Measurements from ENCODE around the gene NAGS. TPM values are rescaled to one million over a fixed set of nuclear protein-coding genes. Genes with fewer than 3 reads are reported as not detected.
A peak's percentile ranks its signal among the peaks of the same experiment; 100 is the strongest.
"Not testable (repeated sequence)": the region's sequence is repeated elsewhere in the genome, so short reads cannot be mapped to it uniquely, and the experiment has no call there.

The NAGS gene
- total RNA-seq (2022) (0.88 and 1.6 TPM in 2 replicates), Bru-seq, nascent RNA (percentile 37 among the genes with signal in this experiment), BruChase-seq, experiment 1, labeled RNA remaining after a 6-hour chase (percentile 22 among the genes with signal in this experiment), BruChase-seq, experiment 2, labeled RNA remaining after a 2-hour chase (percentile 31 among the genes with signal in this experiment)
- long read RNA-seq, partial matches to known transcripts = 1 of 2 reads
- long read RNA-seq, other reads (novel, unspliced or antisense) = 1 of 2 reads

DNA sequence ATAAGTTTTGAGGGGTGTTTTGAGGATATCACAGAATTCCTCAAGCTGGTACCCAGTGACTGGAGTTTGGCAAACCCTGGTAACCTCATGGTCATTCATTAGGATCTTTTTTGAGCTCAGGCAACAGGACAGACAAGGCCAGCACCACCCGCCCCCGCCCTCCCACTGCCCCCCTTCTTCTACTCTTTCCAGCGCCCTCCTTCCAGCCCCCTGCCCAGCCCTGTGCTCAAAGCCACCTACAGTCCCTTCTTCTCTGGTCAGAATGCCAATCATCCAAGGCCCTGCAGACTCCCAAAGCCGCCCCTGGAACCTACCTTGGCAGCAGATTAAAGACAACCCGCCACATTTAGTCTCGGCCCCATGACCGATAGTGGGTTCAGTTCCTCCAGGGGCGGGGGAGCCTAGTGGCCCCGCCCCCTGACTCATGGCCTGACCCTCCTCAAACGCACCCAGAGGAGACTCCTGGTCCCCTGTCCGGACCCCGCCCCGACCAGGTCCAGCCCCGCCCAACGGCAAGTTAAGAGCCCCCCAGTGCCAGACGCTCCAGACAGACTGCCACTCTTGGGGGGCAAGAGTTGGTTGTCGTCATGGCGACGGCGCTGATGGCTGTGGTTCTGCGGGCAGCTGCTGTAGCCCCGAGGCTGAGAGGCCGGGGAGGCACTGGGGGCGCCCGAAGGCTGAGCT lies at the start of gene NAGS:
NAGS (plus strand) TSS at position 546 of the 684 bp plus-strand sequence; CDS start at position 588, 42 bp downstream.
- Mint-ChIP-seq H3K36me3 (ENCODE audit: insufficient read depth, unreplicated experiment) (peaks cover 9% of the 10 kb centered on the region), H3K4me1 (ENCODE audit: insufficient read depth, unreplicated experiment) (peaks cover 14% of the 10 kb centered on the region), H3K4me3 (ENCODE audit: unreplicated experiment) (no peak within 1 kb of the TSS), H3K27me3 (ENCODE audit: insufficient read depth, unreplicated experiment) (no peaks in the 10 kb centered on the region), H3K27ac (ENCODE audit: low read depth, unreplicated experiment) (no peak within 1 kb of the TSS), H3K9me3 (ENCODE audit: unreplicated experiment) (no peaks in the 10 kb centered on the region)
- ChIA-PET CTCF (interaction anchor here (0.6 to 1.3 kb wide), 3 partner anchors 9 to 94 kb away, joined by 3 to 6 read pairs (median 4); no protein-coding TSS in a partner anchor), POLR2A (no interaction called here)
- BruUV-seq (replicated peaks) = no TSS peak
- TF ChIP-seq, protein P1, sequence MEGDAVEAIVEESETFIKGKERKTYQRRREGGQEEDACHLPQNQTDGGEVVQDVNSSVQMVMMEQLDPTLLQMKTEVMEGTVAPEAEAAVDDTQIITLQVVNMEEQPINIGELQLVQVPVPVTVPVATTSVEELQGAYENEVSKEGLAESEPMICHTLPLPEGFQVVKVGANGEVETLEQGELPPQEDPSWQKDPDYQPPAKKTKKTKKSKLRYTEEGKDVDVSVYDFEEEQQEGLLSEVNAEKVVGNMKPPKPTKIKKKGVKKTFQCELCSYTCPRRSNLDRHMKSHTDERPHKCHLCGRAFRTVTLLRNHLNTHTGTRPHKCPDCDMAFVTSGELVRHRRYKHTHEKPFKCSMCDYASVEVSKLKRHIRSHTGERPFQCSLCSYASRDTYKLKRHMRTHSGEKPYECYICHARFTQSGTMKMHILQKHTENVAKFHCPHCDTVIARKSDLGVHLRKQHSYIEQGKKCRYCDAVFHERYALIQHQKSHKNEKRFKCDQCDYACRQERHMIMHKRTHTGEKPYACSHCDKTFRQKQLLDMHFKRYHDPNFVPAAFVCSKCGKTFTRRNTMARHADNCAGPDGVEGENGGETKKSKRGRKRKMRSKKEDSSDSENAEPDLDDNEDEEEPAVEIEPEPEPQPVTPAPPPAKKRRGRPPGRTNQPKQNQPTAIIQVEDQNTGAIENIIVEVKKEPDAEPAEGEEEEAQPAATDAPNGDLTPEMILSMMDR (IDR thresholded peaks at IDR 0.05; ENCODE audit: unreplicated experiment) = no peak
- intact Hi-C loops (cut with micrococcal nuclease) = no loop called here
- DNase-seq (ENCODE audit: unreplicated experiment) = no peak

GRCh38 chr17:43956222-43956621 lies 48.2 kb upstream of the NAGS start:
- Mint-ChIP-seq H3K27me3 (ENCODE audit: insufficient read depth, unreplicated experiment) (peaks cover 16% of the 10 kb centered on the region), H3K4me3 (ENCODE audit: unreplicated experiment) (no peak overlapping the region), H3K27ac (ENCODE audit: low read depth, unreplicated experiment) (no peak overlapping the region), H3K9me3 (ENCODE audit: unreplicated experiment) (no peaks in the 10 kb centered on the region), H3K4me1 (ENCODE audit: insufficient read depth, unreplicated experiment) (peaks cover 14% of the 10 kb centered on the region), H3K36me3 (ENCODE audit: insufficient read depth, unreplicated experiment) (no peaks in the 10 kb centered on the region)
- TF ChIP-seq, protein P1 (IDR thresholded peaks at IDR 0.05; ENCODE audit: unreplicated experiment) = no peak
- intact Hi-C loops (cut with micrococcal nuclease) = no loop called here
- ChIA-PET CTCF (interaction anchor here (3.8 kb wide), 1 partner anchor 13 kb away, joined by 16 read pairs; the partner anchor contains the start of gene PPY), POLR2A (interaction anchor here (0.6 kb wide), 1 partner anchor 1161 kb away, joined by 4 read pairs; no protein-coding TSS in a partner anchor)
- BruUV-seq (replicated peaks) = no TSS peak
- DNase-seq (ENCODE audit: unreplicated experiment) = no peak

GRCh38 chr17:43958748-43959352 lies 45.6 kb upstream of the NAGS start:
- H3K36me3 Mint-ChIP-seq (ENCODE audit: insufficient read depth, unreplicated experiment) = no peaks in the 10 kb centered on the region
- peak; percentile 62 for DNase-seq (ENCODE audit: unreplicated experiment)
- ChIA-PET CTCF (interaction anchor here (3.5 kb wide), 1 partner anchor 15 kb away, joined by 24 read pairs; no protein-coding TSS in a partner anchor), POLR2A (interaction anchor here (1.0 kb wide), 1 partner anchor 14 kb away, joined by 4 read pairs; no protein-coding TSS in a partner anchor)
- no peak overlapping the region for H3K4me3 Mint-ChIP-seq (ENCODE audit: unreplicated experiment)
- no TSS peak for BruUV-seq (replicated peaks)
- H3K4me1 Mint-ChIP-seq (ENCODE audit: insufficient read depth, unreplicated experiment) = peaks cover 5% of the 10 kb centered on the region
- H3K9me3 Mint-ChIP-seq (ENCODE audit: unreplicated experiment) = no peaks in the 10 kb centered on the region
- peaks cover 25% of the 10 kb centered on the region for H3K27me3 Mint-ChIP-seq (ENCODE audit: insufficient read depth, unreplicated experiment)
- intact Hi-C loops (cut with micrococcal nuclease) = no loop called here
- TF ChIP-seq, protein P1 (IDR thresholded peaks at IDR 0.05; ENCODE audit: unreplicated experiment) = no peak
- no peak overlapping the region for H3K27ac Mint-ChIP-seq (ENCODE audit: low read depth, unreplicated experiment)

- H3K27me3 Mint-ChIP-seq (ENCODE audit: insufficient read depth, unreplicated experiment) = peaks cover 35% of the 10 kb centered on the region
- POLR2A ChIA-PET; H3K4me1 Mint-ChIP-seq (ENCODE audit: insufficient read depth, unreplicated experiment); DNase-seq (ENCODE audit: unreplicated experiment); H3K36me3 Mint-ChIP-seq (ENCODE audit: insufficient read depth, unreplicated experiment); H3K4me3 Mint-ChIP-seq (ENCODE audit: unreplicated experiment); H3K9me3 Mint-ChIP-seq (ENCODE audit: unreplicated experiment); BruUV-seq (replicated peaks); intact Hi-C loops (cut with micrococcal nuclease); H3K27ac Mint-ChIP-seq (ENCODE audit: low read depth, unreplicated experiment): not testable (repeated sequence)
- CTCF ChIA-PET = interaction anchor here (0.6 to 3.5 kb wide), 3 partner anchors 17 to 83 kb away, joined by 4 to 24 read pairs (median 8); partner anchors contain the start of gene PPY
Observed at GRCh38 chr17:43961292-43961691, 43.1 kb upstream of the NAGS start.
